Smooth muscle cell (in vitro differentiated cells): Measurements from ENCODE around the gene SLC4A9. TPM values are rescaled to one million over a fixed set of nuclear protein-coding genes. Genes with fewer than 3 reads are reported as not detected.

Experiments used
- DNase-seq: peaks from one replicate; lab custom pipeline; 2025; ENCODE audit not compliant: unreplicated experiment; lab: John Stamatoyannopoulos, UW
- H2AFZ ChIP-seq: fragments of 200-600 bp; sonication (generic); 2 replicates; pipeline ENCODE4 v1.6.0; 2016; ENCODE audit warnings: antibody characterized with exemption, low read depth, mild to moderate bottlenecking
- H3F3A ChIP-seq: fragments of 200-600 bp; sonication (generic); 2 replicates; pipeline ENCODE4 v1.6.0; 2017; ENCODE audit warnings: antibody characterized with exemption, low read depth
- H3K27ac ChIP-seq: fragments of 200-600 bp; sonication (generic); 2 replicates; pipeline ENCODE4 v1.5.1; 2016; ENCODE audit warnings: low read depth, mild to moderate bottlenecking
- H3K27me3 ChIP-seq: fragments of 200-600 bp; sonication (generic); 2 replicates; pipeline ENCODE4 v1.6.1; 2016; ENCODE audit warnings: low read depth, mild to moderate bottlenecking
- H3K36me3 ChIP-seq: fragments of 200-600 bp; sonication (generic); 2 replicates; pipeline ENCODE4 v1.5.1; 2016; ENCODE audit warnings: low read depth
- H3K4me1 ChIP-seq: fragments of 200-600 bp; sonication (generic); 2 replicates; pipeline ENCODE4 v1.5.1; 2016; ENCODE audit warnings: low read depth
- H3K4me2 ChIP-seq: fragments of 200-600 bp; sonication (generic); 2 replicates; pipeline ENCODE4 v1.6.0; 2016; ENCODE audit warnings: mild to moderate bottlenecking
- H3K4me3 ChIP-seq: fragments of 200-600 bp; sonication (generic); 2 replicates; pipeline ENCODE4 v1.5.1; 2016; ENCODE audit warnings: mild to moderate bottlenecking
- H3K79me2 ChIP-seq: fragments of 200-600 bp; sonication (generic); 2 replicates; pipeline ENCODE4 v1.6.0; 2016; ENCODE audit warnings: low read depth, mild to moderate bottlenecking
- H3K9ac ChIP-seq: fragments of 200-600 bp; sonication (generic); 2 replicates; pipeline ENCODE4 v1.6.0; 2016; ENCODE audit warnings: low read depth
- H3K9me3 ChIP-seq: fragments of 200-600 bp; sonication (generic); replicated peaks from 2 replicates; pipeline ENCODE4 v1.5.1; 2016; ENCODE audit warnings: low read depth
- H4K20me1 ChIP-seq: fragments of 200-600 bp; sonication (generic); 2 replicates; pipeline ENCODE4 v1.6.0; 2016; ENCODE audit warnings: low read depth
- WGBS: methylation state at CpG from one replicate; pipeline ENCODE4 v1.1.7; 2016; ENCODE audit warnings: low lambda C conversion rate; 5-methylcytosine and 5-hydroxymethylcytosine counted together
- polyA plus RNA-seq: library from polyadenylated mRNA; unstranded; fragments of >200 nt; fragmentation: Nextera tagmentation; extraction: Ambion mirVana; gene quantifications from 2 replicates; pipeline ENCODE4 v1.2.1, GENCODE V29; 2016
- total RNA-seq: library from RNA; depleted of rRNA; stranded (reverse); fragments of >200 nt; gene quantifications from 2 replicates; pipeline ENCODE4 v1.2.3, GENCODE V29; 2014
- TF ChIP-seq, protein P1 (sequence below): fragments of 200-600 bp; sonication (generic); IDR thresholded peaks from 2 replicates; pipeline ENCODE4 v1.5.1; 2017; ENCODE audit warnings: borderline replicate concordance, mild to moderate bottlenecking, antibody characterized with exemption; ENCODE audit not compliant: insufficient read depth, poor library complexity, severe bottlenecking

SLC4A9 gene
- total and polyA plus RNA-seq, 2 experiments from 2014 or later = not detected

DNA sequence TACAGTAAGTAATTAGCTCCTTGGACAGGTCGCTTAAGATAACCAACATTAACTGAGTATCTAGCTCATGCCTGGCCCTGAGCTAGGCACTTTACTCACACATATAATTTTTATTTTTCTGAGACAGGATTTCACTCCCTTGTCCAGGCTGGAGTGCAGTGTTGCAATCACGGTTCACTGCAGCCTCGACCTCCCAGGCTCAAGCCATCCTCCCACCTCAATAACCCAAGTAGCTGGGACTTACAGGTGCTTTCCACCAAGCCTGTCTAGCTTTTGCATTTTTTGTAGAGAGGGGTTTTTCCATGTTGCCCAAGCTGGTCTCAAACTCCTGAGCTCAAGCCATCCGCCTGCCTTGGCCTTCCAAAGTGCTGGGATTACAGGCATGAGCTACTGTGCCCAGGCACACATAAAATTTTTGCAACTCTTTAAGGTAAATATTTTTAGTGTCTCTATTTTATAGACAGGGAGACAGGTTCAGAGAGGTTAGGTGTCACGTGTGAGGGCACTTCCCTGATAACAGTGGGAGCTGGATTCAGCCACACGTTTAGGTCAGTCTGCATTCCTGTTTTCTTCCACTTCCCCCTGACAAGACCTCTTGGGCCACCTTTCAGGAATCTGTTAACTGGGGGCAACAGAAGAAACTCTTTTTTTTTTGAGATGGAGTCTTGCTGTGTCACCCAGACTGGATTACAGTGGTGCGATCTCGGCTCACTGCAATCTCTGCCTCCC lies 31.8 kb upstream of the SLC4A9 start:
- Histone ChIP-seq H3K27me3 (no peaks in the 10 kb centered on the region), H4K20me1 (no peaks in the 10 kb centered on the region), H3K4me3 (no peak overlapping the region), H2AFZ (peak overlapping the region; percentile 74), H3F3A (peaks cover 5% of the 10 kb centered on the region), H3K79me2 (no peaks in the 10 kb centered on the region), H3K9me3 (no peaks in the 10 kb centered on the region), H3K27ac (peak overlapping the region; percentile 63), H3K4me2 (peak overlapping the region; percentile 48), H3K4me1 (peaks cover 17% of the 10 kb centered on the region), H3K36me3 (peaks cover 10% of the 10 kb centered on the region), H3K9ac (no peak overlapping the region)
- DNase-seq = no peak
- 76% methylated on average over 8 of the region's 8 CpGs for WGBS
- TF ChIP-seq, protein P1, sequence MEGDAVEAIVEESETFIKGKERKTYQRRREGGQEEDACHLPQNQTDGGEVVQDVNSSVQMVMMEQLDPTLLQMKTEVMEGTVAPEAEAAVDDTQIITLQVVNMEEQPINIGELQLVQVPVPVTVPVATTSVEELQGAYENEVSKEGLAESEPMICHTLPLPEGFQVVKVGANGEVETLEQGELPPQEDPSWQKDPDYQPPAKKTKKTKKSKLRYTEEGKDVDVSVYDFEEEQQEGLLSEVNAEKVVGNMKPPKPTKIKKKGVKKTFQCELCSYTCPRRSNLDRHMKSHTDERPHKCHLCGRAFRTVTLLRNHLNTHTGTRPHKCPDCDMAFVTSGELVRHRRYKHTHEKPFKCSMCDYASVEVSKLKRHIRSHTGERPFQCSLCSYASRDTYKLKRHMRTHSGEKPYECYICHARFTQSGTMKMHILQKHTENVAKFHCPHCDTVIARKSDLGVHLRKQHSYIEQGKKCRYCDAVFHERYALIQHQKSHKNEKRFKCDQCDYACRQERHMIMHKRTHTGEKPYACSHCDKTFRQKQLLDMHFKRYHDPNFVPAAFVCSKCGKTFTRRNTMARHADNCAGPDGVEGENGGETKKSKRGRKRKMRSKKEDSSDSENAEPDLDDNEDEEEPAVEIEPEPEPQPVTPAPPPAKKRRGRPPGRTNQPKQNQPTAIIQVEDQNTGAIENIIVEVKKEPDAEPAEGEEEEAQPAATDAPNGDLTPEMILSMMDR = no peak

DNA sequence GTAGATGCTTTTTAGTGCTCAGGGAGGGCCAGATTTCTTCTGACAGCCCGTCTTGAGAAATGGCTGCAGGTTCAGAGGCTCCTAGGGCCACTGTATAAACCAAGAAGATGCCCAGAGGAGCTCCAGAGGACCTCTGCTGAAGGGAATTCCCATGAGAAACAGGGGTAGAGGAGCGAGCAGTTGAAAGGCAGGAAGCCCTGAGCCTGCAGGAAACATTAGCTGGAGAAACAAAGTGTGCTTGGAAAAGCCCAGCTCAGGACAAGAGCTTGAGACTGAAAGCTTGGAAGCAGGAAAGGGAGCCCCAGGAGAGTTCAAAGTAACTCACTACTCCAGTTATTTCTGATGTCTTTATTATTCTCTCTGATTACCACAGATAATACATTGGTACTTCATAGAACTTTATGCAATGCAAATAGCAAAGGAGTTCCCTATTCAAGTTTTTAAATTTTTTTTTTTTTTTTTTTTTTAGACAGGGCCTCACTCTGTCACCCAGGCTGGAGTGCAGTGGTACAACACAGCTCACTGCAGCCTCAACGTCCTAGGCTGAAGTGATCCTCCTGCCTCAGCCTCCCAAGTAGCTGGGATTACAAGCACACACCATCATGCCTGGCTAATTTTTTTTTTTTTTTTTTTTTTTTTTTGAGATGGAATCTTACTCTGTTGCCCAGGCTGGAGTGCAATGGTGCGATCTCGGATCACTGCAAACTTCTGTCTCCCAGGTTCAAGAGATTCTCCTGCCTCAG lies 30.1 kb upstream of the SLC4A9 start:
- Histone ChIP-seq H3K27me3 (no peaks in the 10 kb centered on the region), H3K4me1 (peaks cover 5% of the 10 kb centered on the region), H3F3A (peaks cover 5% of the 10 kb centered on the region), H3K9me3 (no peaks in the 10 kb centered on the region), H3K79me2 (no peaks in the 10 kb centered on the region), H4K20me1 (no peaks in the 10 kb centered on the region), H3K36me3 (peaks cover 20% of the 10 kb centered on the region), H2AFZ (no peak overlapping the region), H3K27ac (no peak overlapping the region), H3K4me2 (no peak overlapping the region), H3K4me3 (no peak overlapping the region), H3K9ac (no peak overlapping the region)
- TF ChIP-seq, protein P1 = no peak
- 64% methylated on average over 3 of the region's 5 CpGs for WGBS
- no peak for DNase-seq

- Histone ChIP-seq H3K4me1 (peaks cover 5% of the 10 kb centered on the region), H3F3A (peaks cover 5% of the 10 kb centered on the region), H3K27me3 (no peaks in the 10 kb centered on the region), H4K20me1 (peaks cover 2% of the 10 kb centered on the region), H3K79me2 (no peaks in the 10 kb centered on the region), H2AFZ (no peak overlapping the region), H3K27ac (no peak overlapping the region), H3K4me2 (no peak overlapping the region), H3K4me3 (no peak overlapping the region), H3K9me3 (no peaks in the 10 kb centered on the region), H3K9ac (no peak overlapping the region), H3K36me3 (peaks cover 25% of the 10 kb centered on the region)
- TF ChIP-seq, protein P1 = no peak
- WGBS = 95% methylated on average over 1 of the region's 1 CpG
- no peak for DNase-seq
Measured at GRCh38 chr5:140331638-140332037, 28.4 kb upstream of the SLC4A9 start.
